SK-N-MC (cell line): ENCODE results near the gene KREMEN2.

Source experiments
- EZH2 ChIP-seq: fragments of 200-600 bp; sonication (generic); IDR thresholded peaks from one replicate; pipeline ENCODE4 v1.6.1; 2017; ENCODE audit warnings: antibody characterized with exemption
- POLR2AphosphoS5 ChIP-seq: IDR thresholded peaks from 2 replicates; pipeline ENCODE4 v1.6.1; 2012; ENCODE audit warnings: mild to moderate bottlenecking, low read depth, low read length, borderline replicate concordance

DNA sequence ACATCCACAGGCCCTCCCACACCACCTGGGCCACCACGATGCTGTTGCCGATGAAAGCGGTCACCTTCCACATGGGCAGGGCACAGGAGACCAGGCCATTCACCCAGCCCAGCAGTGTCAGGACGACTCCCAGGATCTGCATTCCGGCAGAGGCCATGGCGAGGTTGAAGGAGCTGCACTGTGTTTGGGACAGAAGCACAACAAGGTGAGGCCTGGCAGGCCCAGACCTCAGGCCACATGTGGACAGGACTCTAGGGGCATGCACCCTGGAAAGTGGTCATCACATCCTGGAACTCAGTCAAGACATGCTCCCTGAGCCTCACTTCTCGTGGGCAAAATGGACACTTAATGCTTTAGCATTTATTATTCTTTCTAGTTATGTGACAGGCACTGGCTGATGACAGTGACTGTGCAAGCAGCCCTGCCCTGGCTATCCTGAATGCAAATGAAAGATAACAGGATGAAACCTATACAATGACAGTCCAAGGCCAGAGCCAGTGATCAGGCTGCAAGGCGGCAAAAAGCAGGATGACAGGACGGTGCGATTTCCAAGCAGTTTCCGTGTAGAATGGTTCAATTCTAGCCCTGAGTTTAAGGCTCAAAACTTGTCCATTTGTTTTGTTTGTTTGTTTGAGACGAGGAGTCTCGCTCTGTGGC lies 51.9 kb downstream of the KREMEN2 start:
- TF ChIP-seq POLR2AphosphoS5 (no peak), EZH2 (no peak)
